Fibroblast of the aortic adventitia (primary cell): ENCODE data around the gene AP4E1. TPM values are rescaled to one million over a fixed set of nuclear protein-coding genes. Genes with fewer than 3 reads are reported as not detected.
"Not testable (repeated sequence)": the region's sequence is repeated elsewhere in the genome, so short reads cannot be mapped to it uniquely, and the experiment has no call there.

Source experiments
- DNase-seq: peaks from one replicate; pipeline ENCODE4 v3.0.0-alpha.2; 2010; ENCODE audit warnings: low read depth
- H3K4me3 ChIP-seq: 2 replicates; pipeline ENCODE4 v1.5.1; 2011; ENCODE audit warnings: low read depth, mild to moderate bottlenecking, control low read depth, low read length, moderate library complexity
- total RNA-seq: library from RNA; depleted of rRNA; stranded (reverse); fragments of >200 nt; gene quantifications from 2 replicates; pipeline ENCODE4 v1.2.3, GENCODE V29; 2012; ENCODE audit warnings: low replicate concordance
- TF ChIP-seq, protein P1 (sequence below): IDR thresholded peaks from 2 replicates; pipeline ENCODE4 v1.5.1; 2011; ENCODE audit warnings: mild to moderate bottlenecking, low read length, control low read depth, inconsistent platforms; ENCODE audit not compliant: insufficient read depth

AP4E1 gene
- total RNA-seq, 1 donor = 17.1 TPM

GRCh38 chr15:50916400-50916799 lies 7.9 kb downstream of the AP4E1 start:
- no peak for DNase-seq
- TF ChIP-seq, protein P1, sequence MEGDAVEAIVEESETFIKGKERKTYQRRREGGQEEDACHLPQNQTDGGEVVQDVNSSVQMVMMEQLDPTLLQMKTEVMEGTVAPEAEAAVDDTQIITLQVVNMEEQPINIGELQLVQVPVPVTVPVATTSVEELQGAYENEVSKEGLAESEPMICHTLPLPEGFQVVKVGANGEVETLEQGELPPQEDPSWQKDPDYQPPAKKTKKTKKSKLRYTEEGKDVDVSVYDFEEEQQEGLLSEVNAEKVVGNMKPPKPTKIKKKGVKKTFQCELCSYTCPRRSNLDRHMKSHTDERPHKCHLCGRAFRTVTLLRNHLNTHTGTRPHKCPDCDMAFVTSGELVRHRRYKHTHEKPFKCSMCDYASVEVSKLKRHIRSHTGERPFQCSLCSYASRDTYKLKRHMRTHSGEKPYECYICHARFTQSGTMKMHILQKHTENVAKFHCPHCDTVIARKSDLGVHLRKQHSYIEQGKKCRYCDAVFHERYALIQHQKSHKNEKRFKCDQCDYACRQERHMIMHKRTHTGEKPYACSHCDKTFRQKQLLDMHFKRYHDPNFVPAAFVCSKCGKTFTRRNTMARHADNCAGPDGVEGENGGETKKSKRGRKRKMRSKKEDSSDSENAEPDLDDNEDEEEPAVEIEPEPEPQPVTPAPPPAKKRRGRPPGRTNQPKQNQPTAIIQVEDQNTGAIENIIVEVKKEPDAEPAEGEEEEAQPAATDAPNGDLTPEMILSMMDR = no peak
- no peak overlapping the region for H3K4me3 ChIP-seq

GRCh38 chr15:50919359-50919758 lies 10.9 kb downstream of the AP4E1 start:
- not testable (repeated sequence) for DNase-seq, H3K4me3 ChIP-seq

DNA sequence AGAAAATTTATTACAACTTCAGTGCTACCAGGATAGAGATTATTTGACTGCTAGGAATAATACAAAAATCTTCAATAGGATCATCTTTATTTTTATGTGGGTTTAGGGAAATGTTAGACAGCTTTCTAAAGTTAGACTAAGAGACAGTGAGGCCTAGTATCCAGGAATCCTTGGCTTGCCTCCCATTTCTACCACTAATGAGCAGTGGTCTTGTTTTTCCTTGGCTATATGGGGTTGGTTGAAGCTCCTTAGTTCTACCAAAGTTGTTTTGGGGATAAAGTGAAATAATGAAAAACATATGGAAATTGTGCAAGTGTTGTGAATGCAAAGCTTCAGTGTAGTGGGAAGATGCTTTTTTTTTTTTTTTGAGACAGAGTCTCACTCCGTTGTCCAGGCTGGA lies 16.8 kb downstream of the AP4E1 start:
- H3K4me3 ChIP-seq = no peak overlapping the region
- TF ChIP-seq, protein P1 = no peak
- no peak for DNase-seq

DNA sequence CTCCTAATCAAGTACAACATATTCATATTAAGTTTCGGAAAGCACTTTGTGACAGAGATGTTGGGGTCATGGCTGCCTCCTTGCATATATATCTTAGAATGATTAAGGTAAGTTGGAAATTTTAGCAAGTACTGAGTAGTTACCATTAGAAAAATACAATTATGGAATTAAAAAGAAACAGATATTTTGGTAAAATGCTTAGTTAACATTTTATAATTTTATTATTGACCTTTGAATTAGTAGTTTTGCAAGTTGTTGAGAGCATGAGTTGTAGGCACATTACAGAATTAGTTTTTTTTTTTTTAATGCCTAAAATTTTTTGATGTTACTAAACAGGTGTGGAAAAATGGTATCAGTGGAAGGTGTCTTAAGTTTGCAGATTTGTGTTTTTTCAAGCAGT lies 20.6 kb downstream of the AP4E1 start:
- TF ChIP-seq, protein P1 = no peak
- DNase-seq = no peak
- no peak overlapping the region for H3K4me3 ChIP-seq

DNA sequence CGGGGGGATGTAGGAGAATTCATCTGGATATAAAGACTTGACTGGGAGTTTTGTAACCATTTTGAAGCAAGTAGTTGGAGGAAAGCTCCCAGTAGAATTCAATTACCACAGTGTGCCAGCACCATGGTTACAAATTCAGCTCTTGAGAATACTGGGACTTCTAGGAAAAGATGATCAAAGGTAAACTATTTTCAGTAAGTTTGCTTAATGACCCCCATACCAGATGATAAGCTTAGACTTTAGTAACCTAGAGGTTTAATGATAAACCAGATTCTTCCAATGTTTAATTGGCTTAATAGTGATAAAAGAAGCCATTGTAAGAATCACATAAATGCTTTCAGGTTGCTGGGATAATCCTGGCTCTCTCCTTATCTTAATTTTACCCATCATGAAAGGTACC lies 22.3 kb downstream of the AP4E1 start:
- DNase-seq = no peak
- TF ChIP-seq, protein P1 = no peak
- H3K4me3 ChIP-seq = no peak overlapping the region

DNA sequence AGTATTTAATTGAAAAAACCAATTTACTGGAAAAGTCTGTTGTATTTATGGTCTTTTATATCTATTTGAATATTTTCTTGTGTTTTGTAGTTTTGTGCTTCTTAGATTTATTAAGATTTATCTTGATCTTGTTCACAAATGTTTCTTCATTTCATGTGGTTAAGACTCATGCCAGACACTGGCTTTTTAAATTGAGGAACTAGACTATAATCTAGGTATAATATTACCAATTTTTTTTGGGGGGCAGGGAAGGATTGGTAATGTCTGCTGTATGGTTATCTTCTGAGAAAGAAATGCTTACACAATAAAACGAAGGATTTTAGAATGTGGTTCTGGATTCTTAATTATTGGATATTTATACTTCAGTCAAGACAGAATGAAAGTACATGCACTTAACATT lies 24.9 kb downstream of the AP4E1 start:
- no peak for DNase-seq
- H3K4me3 ChIP-seq = no peak overlapping the region
- TF ChIP-seq, protein P1 = no peak

DNA sequence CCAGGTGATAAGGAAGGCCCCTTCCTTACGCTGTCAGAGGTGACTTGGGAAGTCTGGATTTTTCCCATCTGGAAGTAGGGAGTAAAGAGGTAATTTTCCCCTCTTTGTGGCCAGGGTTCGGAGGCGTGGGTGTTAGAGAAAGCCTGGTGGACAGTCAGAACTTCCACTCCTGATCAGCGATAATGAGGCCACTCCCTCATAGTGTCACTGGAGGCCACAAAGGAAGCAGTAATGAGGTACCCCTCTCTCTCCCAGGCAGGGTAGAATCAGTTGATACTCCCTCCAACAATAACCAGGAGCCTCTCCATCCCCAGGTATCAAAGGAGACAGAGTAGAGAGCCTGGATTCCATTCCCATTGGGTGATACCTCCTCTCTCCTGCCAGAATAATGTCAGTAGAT lies 30.0 kb downstream of the AP4E1 start:
- H3K4me3 ChIP-seq = no peak overlapping the region
- TF ChIP-seq, protein P1 = no peak
- no peak for DNase-seq
